ENCODE data around the gene RNF32. TPM values are rescaled to one million over a fixed set of nuclear protein-coding genes. Genes with fewer than 3 reads are reported as not detected.

The RNF32 gene
- total and polyA plus RNA-seq, 2 of the 13 experiments (the other 11 are each of a cell fraction or from before 2014, with no cell fraction given), result not detected

GRCh38 chr7:156650042-156650441 lies 9.5 kb downstream of the RNF32 start:
- Histone ChIP-seq H3K9ac (ENCODE audit: insufficient read depth, low read depth, low read length) (no peak overlapping the region), H3K4me2 (ENCODE audit: low read depth, low read length) (no peak overlapping the region), H3K36me3 (replicated peaks in 1 of 2; ENCODE audit: control insufficient read depth in 1 of 2, insufficient read depth in 2 of 2, low read length in 2 of 2) (no peaks in the 10 kb centered on the region), H3K79me2 (ENCODE audit: insufficient read depth, low read length) (no peaks in the 10 kb centered on the region), H3K4me3 (replicated peaks in 1 of 3; ENCODE audit: insufficient read depth in 1 of 3, low read depth in 2 of 3, low read length in 3 of 3) (no peak overlapping the region), H3K9me3 (ENCODE audit: low read length) (no peaks in the 10 kb centered on the region), H3K27me3 (ENCODE audit: control insufficient read depth in 1 of 2, insufficient read depth in 2 of 2, low read length in 2 of 2) (no peaks in the 10 kb centered on the region), H3K27ac (ENCODE audit: extremely low read length, insufficient read depth, low read length) (no peak overlapping the region), H4K20me1 (ENCODE audit: insufficient read depth, low read length) (no peaks in the 10 kb centered on the region), H3K4me1 (ENCODE audit: insufficient read depth, low read length) (peaks cover 10% of the 10 kb centered on the region; the same call in 1 of the 2 replicates), H2AFZ (ENCODE audit: low read length) (no peak overlapping the region)
- no TSS peak for BruUV-seq (replicated peaks)
- ATAC-seq (peak; percentile 99), FAIRE-seq (peak; percentile 34), DNase-seq (ENCODE audit: low spot score) (peak; percentile 57)
- ChIA-PET CTCF (ENCODE audit: low intra/inter-chr PET ratio, low total read pairs) (interaction anchor here (0.8 to 2.0 kb wide), 2 partner anchors 114 to 167 kb away, joined by 3 to 9 read pairs; no protein-coding TSS in a partner anchor), POLR2A (interaction anchor here (1.2 to 1.9 kb wide), 2 partner anchors 35 to 41 kb away, joined by 3 to 4 read pairs; no protein-coding TSS in a partner anchor)
- in situ Hi-C loops (cut with HindIII; ENCODE audit: extremely low pct_ligation_motif_present, low pct_unique_long_range_greater_than_20kb), result loop anchor here (10.0 kb wide), 1 partner anchor 115 kb away; no protein-coding TSS in a partner anchor
- WGBS (ENCODE audit: low lambda C conversion rate), result 33% methylated on average over 9 of the region's 9 CpGs
- intact Hi-C loops (cut with micrococcal nuclease; ENCODE audit: unreplicated experiment), result loop anchor here (1.0 to 2.0 kb wide), 2 partner anchors 114 to 167 kb away; no protein-coding TSS in a partner anchor
- TF ChIP-seq ZNF441 (CRISPR knock-in tag; IDR thresholded peaks at IDR 0.05; ENCODE audit: borderline replicate concordance), result no peak
- TF ChIP-seq BRCA1 (CRISPR knock-in tag; IDR thresholded peaks at IDR 0.05), result no peak
- no peak for TF ChIP-seq GRHL1 (CRISPR knock-in tag; conservative IDR thresholded peaks at IDR 0.05)
- TF ChIP-seq RFXAP (CRISPR knock-in tag; IDR thresholded peaks at IDR 0.05; ENCODE audit: borderline replicate concordance), result no peak
- no peak for TF ChIP-seq HDAC1 (CRISPR knock-in tag; IDR thresholded peaks at IDR 0.05)
- TF ChIP-seq, protein P1, sequence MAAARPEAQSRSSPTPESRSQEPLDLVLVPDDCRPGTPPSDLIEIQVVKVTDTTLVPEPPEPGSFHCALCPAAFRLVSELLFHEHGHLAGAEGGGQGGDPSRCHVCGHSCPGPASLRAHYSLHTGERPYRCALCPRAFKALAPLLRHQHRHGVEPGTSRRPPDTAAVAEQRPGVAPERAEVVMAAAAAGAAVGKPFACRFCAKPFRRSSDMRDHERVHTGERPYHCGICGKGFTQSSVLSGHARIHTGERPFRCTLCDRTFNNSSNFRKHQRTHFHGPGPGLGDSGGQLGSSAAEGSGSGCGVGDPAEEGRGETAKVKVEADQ (CRISPR knock-in tag; IDR thresholded peaks at IDR 0.05; ENCODE audit: borderline replicate concordance), result no peak
- TF ChIP-seq GZF1 (CRISPR knock-in tag; IDR thresholded peaks at IDR 0.05), result no peak
- no peak for TF ChIP-seq PPARG (CRISPR knock-in tag; conservative IDR thresholded peaks at IDR 0.05)
- no peak for TF ChIP-seq ZBTB20 (CRISPR knock-in tag; IDR thresholded peaks at IDR 0.05; ENCODE audit: borderline replicate concordance, low read depth)
- 0 out of 2 replicates have a peak, but pooled peaks have one; percentile 15 for TF ChIP-seq HOXA3 (CRISPR knock-in tag; IDR thresholded peaks at IDR 0.05)
- TF ChIP-seq FOSL1 (CRISPR knock-in tag; IDR thresholded peaks at IDR 0.05; ENCODE audit: borderline replicate concordance), result no peak
- TF ChIP-seq ZNF136 (CRISPR knock-in tag; IDR thresholded peaks at IDR 0.05; ENCODE audit: low read depth), result no peak
- TF ChIP-seq ZNF512 (CRISPR knock-in tag; IDR thresholded peaks at IDR 0.05), result no peak
- TF ChIP-seq MBNL3 (CRISPR knock-in tag; conservative IDR thresholded peaks at IDR 0.05), result no peak
- no peak for TF ChIP-seq GATAD1 (CRISPR knock-in tag; IDR thresholded peaks at IDR 0.05)
- no peak for TF ChIP-seq ZNF781 (CRISPR knock-in tag; IDR thresholded peaks at IDR 0.05; ENCODE audit: borderline replicate concordance, not compliant biosample characterization)
- no peak for TF ChIP-seq ZKSCAN1 (IDR thresholded peaks at IDR 0.05; ENCODE audit: low read length)
- TF ChIP-seq TBP (CRISPR knock-in tag; IDR thresholded peaks at IDR 0.05), result no peak
- TF ChIP-seq PLRG1 (conservative IDR thresholded peaks at IDR 0.05), result no peak
- 0 out of 2 replicates have a peak, but pooled peaks have one; percentile 36 for TF ChIP-seq FOXK1 (CRISPR knock-in tag; IDR thresholded peaks at IDR 0.05; ENCODE audit: borderline replicate concordance, low read depth)
- no peak for TF ChIP-seq RBM22 (optimal IDR thresholded peaks at IDR 0.05; ENCODE audit: low read length)
- TF ChIP-seq CBX5 (CRISPR knock-in tag; IDR thresholded peaks at IDR 0.05; ENCODE audit: borderline replicate concordance), result 0 out of 2 replicates have a peak, but pooled peaks have one; percentile 24

Measured in HepG2 (cell line).